B cell (primary cell): ENCODE results near the gene MT3. TPM values are rescaled to one million over a fixed set of nuclear protein-coding genes. Genes with fewer than 3 reads are reported as not detected.

Experiments
- ATAC-seq: fragments of 200-7000 bp; cut with Tn5 transposase; one replicate; pipeline ENCODE4 v1.10.0; 2021; ENCODE audit warnings: low read depth, mild to moderate bottlenecking, moderate number of reproducible peaks, moderate library complexity
- CTCF ChIA-PET: fragments of 350-600 bp; sonication (Branson Sonifier 250); formaldehyde crosslinking; loops from one replicate; lab custom pipeline; 2021; ENCODE audit warnings: antibody characterized with exemption, inconsistent platforms; lab: Charles Lee
- POLR2A ChIA-PET: fragments of 350-600 bp; sonication (Branson Sonifier 250); formaldehyde crosslinking; loops from one replicate; lab custom pipeline; 2021; ENCODE audit warnings: antibody characterized with exemption; lab: Charles Lee
- DNase-seq: peaks from one replicate; pipeline ENCODE4 v3.0.0; 2013
- H2AFZ ChIP-seq: 2 replicates; pipeline ENCODE4 v1.6.1; 2012; ENCODE audit warnings: mild to moderate bottlenecking, low read depth, low read length; ENCODE audit not compliant: insufficient read depth, poor library complexity, severe bottlenecking
- H3K27ac ChIP-seq, 2 donors: 1 replicate in 1 of 2; 2 replicates in 1 of 2; pipeline ENCODE4 v1.5.1; 2012 to 2013; ENCODE audit warnings: low read length in 2 of 2, mild to moderate bottlenecking in 2 of 2, moderate library complexity in 1 of 2
- H3K27me3 ChIP-seq, 4 experiments: fragments of 200-600 bp in 1 of 4; sonication (generic) in 1 of 4; replicated peaks in 1 of 4; 1 replicate in 2 of 4; 2 replicates in 2 of 4; pipeline versions ENCODE4 v1.6.1 to v1.7.0; 2013 to 2016; ENCODE audit warnings: low read length in 3 of 4, mild to moderate bottlenecking in 2 of 4, mixed read lengths in 1 of 4, moderate library complexity in 1 of 4; ENCODE audit not compliant: insufficient read depth in 4 of 4, control insufficient read depth in 3 of 4; ENCODE audit errors: control extremely low read depth in 1 of 4
- H3K36me3 ChIP-seq, 2 experiments: replicated peaks in 1 of 2; 1 replicate in 1 of 2; 2 replicates in 1 of 2; pipeline versions ENCODE4 v1.6.1 to v1.7.1; 2013; ENCODE audit warnings: low read length in 1 of 2; ENCODE audit not compliant: insufficient read depth in 2 of 2, control insufficient read depth in 1 of 2; ENCODE audit errors: control extremely low read depth in 1 of 2, extremely low read depth in 1 of 2
- H3K4me1 ChIP-seq, 2 donors: fragments of 200-600 bp in 1 of 2; sonication (generic) in 1 of 2; 1 replicate in 1 of 2; 2 replicates in 1 of 2; pipeline versions ENCODE4 v1.5.1 to v1.6.1; 2013 to 2017; ENCODE audit warnings: low read length in 2 of 2; ENCODE audit not compliant: control insufficient read depth in 2 of 2, insufficient read depth in 2 of 2
- H3K4me2 ChIP-seq: replicated peaks from 2 replicates; pipeline ENCODE3; 2012; ENCODE audit warnings: mild to moderate bottlenecking, low read depth, low read length; ENCODE audit not compliant: poor library complexity, severe bottlenecking
- H3K4me3 ChIP-seq, 5 experiments: fragments of 200-600 bp in 1 of 5; sonication (generic) in 1 of 5; 1 replicate in 3 of 5; 2 replicates in 2 of 5; pipeline versions ENCODE4 v1.5.1 to v1.7.0; 2011 to 2016; ENCODE audit warnings: low read length in 4 of 5, mild to moderate bottlenecking in 4 of 5, low read depth in 2 of 5, control low read depth in 1 of 5, moderate library complexity in 1 of 5; ENCODE audit not compliant: insufficient read depth in 1 of 5; ENCODE audit errors: control extremely low read depth in 1 of 5, extremely low read depth in 1 of 5
- H3K79me2 ChIP-seq: fragments of 200-600 bp; sonication (generic); one replicate; pipeline ENCODE4 v1.6.0; 2016; ENCODE audit warnings: low read length; ENCODE audit not compliant: control insufficient read depth, insufficient read depth
- H3K9ac ChIP-seq: fragments of 200-600 bp; sonication (generic); 2 replicates; pipeline ENCODE4 v1.6.1; 2017; ENCODE audit warnings: mild to moderate bottlenecking, low read length, moderate library complexity
- H3K9me3 ChIP-seq, 3 donors: one replicate each; pipeline versions ENCODE4 v1.6.1 to v1.7.1; 2013; ENCODE audit warnings: low read length in 2 of 3; ENCODE audit not compliant: control insufficient read depth in 2 of 3, insufficient read depth in 1 of 3; ENCODE audit errors: control extremely low read depth in 1 of 3
- H4K20me1 ChIP-seq: 2 replicates; pipeline ENCODE4 v1.6.0; 2012; ENCODE audit warnings: mild to moderate bottlenecking, low read length; ENCODE audit not compliant: insufficient read depth, control insufficient read depth, poor library complexity, severe bottlenecking
- H3K27ac Mint-ChIP-seq: one replicate; pipeline ENCODE4 v1.8.0; 2021; ENCODE audit warnings: mixed read lengths
- H3K27me3 Mint-ChIP-seq: one replicate; pipeline ENCODE4 v1.8.0; 2021; ENCODE audit warnings: mixed read lengths
- H3K4me1 Mint-ChIP-seq: one replicate; pipeline ENCODE4 v1.8.0; 2021; ENCODE audit warnings: mixed read lengths
- H3K4me3 Mint-ChIP-seq: one replicate; pipeline ENCODE4 v1.8.0; 2021; ENCODE audit warnings: mixed read lengths
- H3K9me3 Mint-ChIP-seq: one replicate; pipeline ENCODE4 v1.8.0; 2022; ENCODE audit warnings: mixed read lengths; ENCODE audit not compliant: insufficient read depth
- CTCF ChIP-seq: fragments of 200-600 bp; IDR thresholded peaks from one replicate; pipeline ENCODE4 v1.8.0; 2022; ENCODE audit warnings: antibody characterized with exemption, mild to moderate bottlenecking
- EZH2 ChIP-seq: IDR thresholded peaks from 2 replicates; pipeline ENCODE4 v1.6.1; 2012; ENCODE audit warnings: borderline replicate concordance, low read depth, mild to moderate bottlenecking, moderate library complexity, low read length; ENCODE audit not compliant: insufficient read depth, poor library complexity, severe bottlenecking
- WGBS: methylation state at CpG from one replicate; pipeline ENCODE4 v1.1.5; 2013; ENCODE audit warnings: missing lambda C conversion rate; ENCODE audit not compliant: insufficient coverage; 5-methylcytosine and 5-hydroxymethylcytosine counted together
- intact Hi-C: fragments of 100-400 bp; cut with micrococcal nuclease; formaldehyde crosslinking; loops from one replicate; pipeline ENCODE4 v1.10.0; 2022
- polyA plus RNA-seq: library from polyadenylated mRNA; depleted of rRNA; stranded (reverse); fragments of >200 nt; gene quantifications from 2 replicates; pipeline ENCODE4 v1.2.3, GENCODE V29; 2012
- total RNA-seq, 2 donors: library from RNA; stranded (reverse); fragments of 120-200 nt in 1 of 2; gene quantifications; 1 replicate in 1 of 2; 2 replicates in 1 of 2; pipeline versions ENCODE4 v1.2.3 to v1.2.4, GENCODE V29; 2013 to 2022

MT3 gene
- total and polyA plus RNA-seq, 2 donors (not counting 1 experiment from before 2014, with no cell fraction given), result not detected

GRCh38 chr16:56583351-56584168 lies 5.8 kb upstream of the MT3 start:
- ChIA-PET POLR2A (no interaction called here), CTCF (interaction anchor here (0.6 to 1.2 kb wide), 2 partner anchors 119 to 123 kb away, joined by 3 to 4 read pairs; no protein-coding TSS in a partner anchor)
- Histone ChIP-seq H3K36me3 (no peaks in the 10 kb centered on the region), H3K27me3 (peaks cover 0 to 7% (median 1%) of the 10 kb centered on the region in 4 experiments), H3K4me3 (no peak overlapping the region), H3K9me3 (no peaks in the 10 kb centered on the region), H3K27ac (no peak overlapping the region), H2AFZ (no peak overlapping the region), H3K9ac (no peak overlapping the region), H3K4me2 (no peak overlapping the region), H3K79me2 (no peaks in the 10 kb centered on the region), H4K20me1 (no peaks in the 10 kb centered on the region), H3K4me1 (no peaks in the 10 kb centered on the region)
- no peaks in the 10 kb centered on the region for H3K4me1 Mint-ChIP-seq
- no peak overlapping the region for H3K4me3 Mint-ChIP-seq
- WGBS, result 88% methylated on average over 5 of the region's 11 CpGs
- no peak overlapping the region for H3K27ac Mint-ChIP-seq
- DNase-seq (no peak), ATAC-seq (no peak)
- TF ChIP-seq EZH2 (no peak), CTCF (no peak)
- intact Hi-C loops, result no loop called here
- H3K27me3 Mint-ChIP-seq, result peaks cover 44% of the 10 kb centered on the region
- no peaks in the 10 kb centered on the region for H3K9me3 Mint-ChIP-seq

GRCh38 chr16:56584276-56584675 lies 5.1 kb upstream of the MT3 start:
- Histone ChIP-seq H4K20me1 (no peaks in the 10 kb centered on the region), H3K79me2 (no peaks in the 10 kb centered on the region), H2AFZ (no peak overlapping the region), H3K27ac (no peak overlapping the region), H3K27me3 (peaks cover 0 to 12% (median 1%) of the 10 kb centered on the region in 4 experiments), H3K4me2 (no peak overlapping the region), H3K4me1 (peaks cover under 1 to 3% of the 10 kb centered on the region in 2 donors), H3K9ac (no peak overlapping the region), H3K4me3 (no peak overlapping the region), H3K9me3 (no peaks in the 10 kb centered on the region), H3K36me3 (no peaks in the 10 kb centered on the region)
- intact Hi-C loops, result no loop called here
- ChIA-PET CTCF (no interaction called here), POLR2A (no interaction called here)
- H3K27me3 Mint-ChIP-seq, result peaks cover 48% of the 10 kb centered on the region
- no peak overlapping the region for H3K4me3 Mint-ChIP-seq
- WGBS, result 90% methylated on average over 11 of the region's 11 CpGs
- no peaks in the 10 kb centered on the region for H3K9me3 Mint-ChIP-seq
- ATAC-seq (no peak), DNase-seq (no peak)
- no peak for TF ChIP-seq CTCF
- no peak for TF ChIP-seq EZH2
- H3K27ac Mint-ChIP-seq, result no peak overlapping the region
- peaks cover 3% of the 10 kb centered on the region for H3K4me1 Mint-ChIP-seq
